Tibial nerve (tissue), 3 donors: ENCODE data around the gene THSD4.

ENCODE experiments used
- CTCF ChIP-seq, 5 experiments: fragments of 200-600 bp in 3 of 5; fragments of 450-650 bp in 2 of 5; sonication (generic) in 3 of 5; IDR thresholded peaks; one replicate each; pipeline ENCODE4 v1.5.1; 2016 to 2019; ENCODE audit warnings: antibody characterized with exemption in 5 of 5, mild to moderate bottlenecking in 3 of 5, moderate library complexity in 2 of 5
- POLR2A ChIP-seq, 2 donors: fragments of 450-650 bp; IDR thresholded peaks; one replicate each; pipeline ENCODE4 v1.6.1; 2017; ENCODE audit warnings: antibody characterized with exemption in 2 of 2, mild to moderate bottlenecking in 2 of 2, moderate library complexity in 2 of 2

DNA sequence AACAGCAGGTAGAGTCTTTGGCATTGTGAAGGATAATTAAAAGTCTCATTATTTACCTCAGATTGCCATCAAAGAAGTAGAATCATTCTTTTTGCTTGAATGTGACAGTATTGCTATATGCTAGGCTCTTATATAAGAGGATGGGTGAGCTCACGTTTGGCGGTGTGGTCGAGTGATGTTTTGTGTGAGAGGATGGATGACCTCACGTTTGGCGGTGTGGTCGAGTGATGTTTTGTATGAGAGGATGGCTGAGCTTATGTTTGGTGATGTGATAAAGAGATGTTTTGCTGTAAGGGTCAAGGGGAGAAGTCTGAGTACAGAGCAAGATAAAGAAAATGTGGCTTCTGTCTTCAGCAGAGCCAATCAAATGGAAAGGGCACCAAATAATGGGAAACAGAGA is 395.5 kb downstream of the THSD4 start:
- no peak for TF ChIP-seq CTCF (IDR thresholded peaks at IDR 0.05)
- TF ChIP-seq POLR2A (IDR thresholded peaks at IDR 0.05) = no peak
